B cell (primary cell): ENCODE data around the gene ZSCAN23. TPM values are rescaled to one million over a fixed set of nuclear protein-coding genes. Genes with fewer than 3 reads are reported as not detected.

Experiments
- ATAC-seq: fragments of 200-7000 bp; cut with Tn5 transposase; one replicate; pipeline ENCODE4 v1.10.0; 2021; ENCODE audit warnings: low read depth, mild to moderate bottlenecking, moderate number of reproducible peaks, moderate library complexity
- CTCF ChIA-PET: fragments of 350-600 bp; sonication (Branson Sonifier 250); formaldehyde crosslinking; loops from one replicate; lab custom pipeline; 2021; ENCODE audit warnings: antibody characterized with exemption, inconsistent platforms; lab: Charles Lee
- POLR2A ChIA-PET: fragments of 350-600 bp; sonication (Branson Sonifier 250); formaldehyde crosslinking; loops from one replicate; lab custom pipeline; 2021; ENCODE audit warnings: antibody characterized with exemption; lab: Charles Lee
- DNase-seq: peaks from one replicate; pipeline ENCODE4 v3.0.0; 2013
- H2AFZ ChIP-seq: 2 replicates; pipeline ENCODE4 v1.6.1; 2012; ENCODE audit warnings: mild to moderate bottlenecking, low read depth, low read length; ENCODE audit not compliant: insufficient read depth, poor library complexity, severe bottlenecking
- H3K27ac ChIP-seq, 2 donors: 1 replicate in 1 of 2; 2 replicates in 1 of 2; pipeline ENCODE4 v1.5.1; 2012 to 2013; ENCODE audit warnings: low read length in 2 of 2, mild to moderate bottlenecking in 2 of 2, moderate library complexity in 1 of 2
- H3K27me3 ChIP-seq, 4 experiments: fragments of 200-600 bp in 1 of 4; sonication (generic) in 1 of 4; replicated peaks in 1 of 4; 1 replicate in 2 of 4; 2 replicates in 2 of 4; pipeline versions ENCODE4 v1.6.1 to v1.7.0; 2013 to 2016; ENCODE audit warnings: low read length in 3 of 4, mild to moderate bottlenecking in 2 of 4, mixed read lengths in 1 of 4, moderate library complexity in 1 of 4; ENCODE audit not compliant: insufficient read depth in 4 of 4, control insufficient read depth in 3 of 4; ENCODE audit errors: control extremely low read depth in 1 of 4
- H3K36me3 ChIP-seq, 2 experiments: replicated peaks in 1 of 2; 1 replicate in 1 of 2; 2 replicates in 1 of 2; pipeline versions ENCODE4 v1.6.1 to v1.7.1; 2013; ENCODE audit warnings: low read length in 1 of 2; ENCODE audit not compliant: insufficient read depth in 2 of 2, control insufficient read depth in 1 of 2; ENCODE audit errors: control extremely low read depth in 1 of 2, extremely low read depth in 1 of 2
- H3K4me1 ChIP-seq, 2 donors: fragments of 200-600 bp in 1 of 2; sonication (generic) in 1 of 2; 1 replicate in 1 of 2; 2 replicates in 1 of 2; pipeline versions ENCODE4 v1.5.1 to v1.6.1; 2013 to 2017; ENCODE audit warnings: low read length in 2 of 2; ENCODE audit not compliant: control insufficient read depth in 2 of 2, insufficient read depth in 2 of 2
- H3K4me2 ChIP-seq: replicated peaks from 2 replicates; pipeline ENCODE3; 2012; ENCODE audit warnings: mild to moderate bottlenecking, low read depth, low read length; ENCODE audit not compliant: poor library complexity, severe bottlenecking
- H3K4me3 ChIP-seq, 5 experiments: fragments of 200-600 bp in 1 of 5; sonication (generic) in 1 of 5; 1 replicate in 3 of 5; 2 replicates in 2 of 5; pipeline versions ENCODE4 v1.5.1 to v1.7.0; 2011 to 2016; ENCODE audit warnings: low read length in 4 of 5, mild to moderate bottlenecking in 4 of 5, low read depth in 2 of 5, control low read depth in 1 of 5, moderate library complexity in 1 of 5; ENCODE audit not compliant: insufficient read depth in 1 of 5; ENCODE audit errors: control extremely low read depth in 1 of 5, extremely low read depth in 1 of 5
- H3K79me2 ChIP-seq: fragments of 200-600 bp; sonication (generic); one replicate; pipeline ENCODE4 v1.6.0; 2016; ENCODE audit warnings: low read length; ENCODE audit not compliant: control insufficient read depth, insufficient read depth
- H3K9ac ChIP-seq: fragments of 200-600 bp; sonication (generic); 2 replicates; pipeline ENCODE4 v1.6.1; 2017; ENCODE audit warnings: mild to moderate bottlenecking, low read length, moderate library complexity
- H3K9me3 ChIP-seq, 3 donors: one replicate each; pipeline versions ENCODE4 v1.6.1 to v1.7.1; 2013; ENCODE audit warnings: low read length in 2 of 3; ENCODE audit not compliant: control insufficient read depth in 2 of 3, insufficient read depth in 1 of 3; ENCODE audit errors: control extremely low read depth in 1 of 3
- H4K20me1 ChIP-seq: 2 replicates; pipeline ENCODE4 v1.6.0; 2012; ENCODE audit warnings: mild to moderate bottlenecking, low read length; ENCODE audit not compliant: insufficient read depth, control insufficient read depth, poor library complexity, severe bottlenecking
- H3K27ac Mint-ChIP-seq: one replicate; pipeline ENCODE4 v1.8.0; 2021; ENCODE audit warnings: mixed read lengths
- H3K27me3 Mint-ChIP-seq: one replicate; pipeline ENCODE4 v1.8.0; 2021; ENCODE audit warnings: mixed read lengths
- H3K4me1 Mint-ChIP-seq: one replicate; pipeline ENCODE4 v1.8.0; 2021; ENCODE audit warnings: mixed read lengths
- H3K4me3 Mint-ChIP-seq: one replicate; pipeline ENCODE4 v1.8.0; 2021; ENCODE audit warnings: mixed read lengths
- H3K9me3 Mint-ChIP-seq: one replicate; pipeline ENCODE4 v1.8.0; 2022; ENCODE audit warnings: mixed read lengths; ENCODE audit not compliant: insufficient read depth
- EZH2 ChIP-seq: IDR thresholded peaks from 2 replicates; pipeline ENCODE4 v1.6.1; 2012; ENCODE audit warnings: borderline replicate concordance, low read depth, mild to moderate bottlenecking, moderate library complexity, low read length; ENCODE audit not compliant: insufficient read depth, poor library complexity, severe bottlenecking
- WGBS: methylation state at CpG from one replicate; pipeline ENCODE4 v1.1.5; 2013; ENCODE audit warnings: missing lambda C conversion rate; ENCODE audit not compliant: insufficient coverage; 5-methylcytosine and 5-hydroxymethylcytosine counted together
- intact Hi-C: fragments of 100-400 bp; cut with micrococcal nuclease; formaldehyde crosslinking; loops from one replicate; pipeline ENCODE4 v1.10.0; 2022
- polyA plus RNA-seq: library from polyadenylated mRNA; depleted of rRNA; stranded (reverse); fragments of >200 nt; gene quantifications from 2 replicates; pipeline ENCODE4 v1.2.3, GENCODE V29; 2012
- total RNA-seq, 2 donors: library from RNA; stranded (reverse); fragments of 120-200 nt in 1 of 2; gene quantifications; 1 replicate in 1 of 2; 2 replicates in 1 of 2; pipeline versions ENCODE4 v1.2.3 to v1.2.4, GENCODE V29; 2013 to 2022
- TF ChIP-seq, protein P1 (sequence below): fragments of 200-600 bp; IDR thresholded peaks from one replicate; pipeline ENCODE4 v1.8.0; 2022; ENCODE audit warnings: antibody characterized with exemption, mild to moderate bottlenecking

ZSCAN23 gene
- total and polyA plus RNA-seq, 2 donors (not counting 1 experiment from before 2014, with no cell fraction given), result 0.79 TPM; not detected in 1

DNA sequence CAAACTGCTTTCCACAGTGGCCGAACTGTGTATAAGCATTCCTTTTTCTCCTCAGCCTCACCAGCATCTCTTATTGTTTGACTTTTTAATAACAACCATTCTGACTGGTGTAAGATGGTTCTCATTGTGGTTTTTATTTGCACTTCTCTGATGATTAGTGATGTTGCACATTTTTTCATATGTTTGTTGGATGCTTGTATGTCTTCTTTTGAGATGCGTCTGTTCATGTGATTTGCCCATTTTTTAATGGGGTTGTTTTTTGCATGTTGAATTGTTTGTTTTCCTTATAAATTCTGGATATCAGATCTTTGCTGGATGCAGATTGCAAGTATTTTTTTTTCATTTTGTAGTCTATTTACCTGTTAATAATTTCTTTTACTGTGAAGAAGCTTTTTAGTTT lies 32.5 kb downstream of the ZSCAN23 start:
- Histone ChIP-seq H3K79me2 (no peaks in the 10 kb centered on the region), H3K36me3 (no peaks in the 10 kb centered on the region), H3K4me3 (no peak overlapping the region), H3K4me1 (no peaks in the 10 kb centered on the region), H2AFZ (no peak overlapping the region), H3K27ac (no peak overlapping the region), H4K20me1 (no peaks in the 10 kb centered on the region), H3K4me2 (no peak overlapping the region), H3K9ac (no peak overlapping the region), H3K27me3 (peaks cover 0 to 15% (median 11%) of the 10 kb centered on the region in 4 experiments), H3K9me3 (peaks cover 0 to 2% (median 0%) of the 10 kb centered on the region in 3 donors)
- 100% methylated on average over 1 of the region's 2 CpGs for WGBS
- ATAC-seq (no peak), DNase-seq (no peak)
- no peak overlapping the region for H3K27ac Mint-ChIP-seq
- no peaks in the 10 kb centered on the region for H3K4me1 Mint-ChIP-seq
- H3K27me3 Mint-ChIP-seq, result peaks cover 54% of the 10 kb centered on the region
- intact Hi-C loops, result no loop called here
- H3K4me3 Mint-ChIP-seq, result no peak overlapping the region
- ChIA-PET POLR2A (no interaction called here), CTCF (interaction anchor here (0.7 kb wide), 1 partner anchor 119 kb away, joined by 3 read pairs; no protein-coding TSS in a partner anchor)
- TF ChIP-seq, protein P1, sequence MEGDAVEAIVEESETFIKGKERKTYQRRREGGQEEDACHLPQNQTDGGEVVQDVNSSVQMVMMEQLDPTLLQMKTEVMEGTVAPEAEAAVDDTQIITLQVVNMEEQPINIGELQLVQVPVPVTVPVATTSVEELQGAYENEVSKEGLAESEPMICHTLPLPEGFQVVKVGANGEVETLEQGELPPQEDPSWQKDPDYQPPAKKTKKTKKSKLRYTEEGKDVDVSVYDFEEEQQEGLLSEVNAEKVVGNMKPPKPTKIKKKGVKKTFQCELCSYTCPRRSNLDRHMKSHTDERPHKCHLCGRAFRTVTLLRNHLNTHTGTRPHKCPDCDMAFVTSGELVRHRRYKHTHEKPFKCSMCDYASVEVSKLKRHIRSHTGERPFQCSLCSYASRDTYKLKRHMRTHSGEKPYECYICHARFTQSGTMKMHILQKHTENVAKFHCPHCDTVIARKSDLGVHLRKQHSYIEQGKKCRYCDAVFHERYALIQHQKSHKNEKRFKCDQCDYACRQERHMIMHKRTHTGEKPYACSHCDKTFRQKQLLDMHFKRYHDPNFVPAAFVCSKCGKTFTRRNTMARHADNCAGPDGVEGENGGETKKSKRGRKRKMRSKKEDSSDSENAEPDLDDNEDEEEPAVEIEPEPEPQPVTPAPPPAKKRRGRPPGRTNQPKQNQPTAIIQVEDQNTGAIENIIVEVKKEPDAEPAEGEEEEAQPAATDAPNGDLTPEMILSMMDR, result no peak
- no peak for TF ChIP-seq EZH2
- peaks cover 2% of the 10 kb centered on the region for H3K9me3 Mint-ChIP-seq

DNA sequence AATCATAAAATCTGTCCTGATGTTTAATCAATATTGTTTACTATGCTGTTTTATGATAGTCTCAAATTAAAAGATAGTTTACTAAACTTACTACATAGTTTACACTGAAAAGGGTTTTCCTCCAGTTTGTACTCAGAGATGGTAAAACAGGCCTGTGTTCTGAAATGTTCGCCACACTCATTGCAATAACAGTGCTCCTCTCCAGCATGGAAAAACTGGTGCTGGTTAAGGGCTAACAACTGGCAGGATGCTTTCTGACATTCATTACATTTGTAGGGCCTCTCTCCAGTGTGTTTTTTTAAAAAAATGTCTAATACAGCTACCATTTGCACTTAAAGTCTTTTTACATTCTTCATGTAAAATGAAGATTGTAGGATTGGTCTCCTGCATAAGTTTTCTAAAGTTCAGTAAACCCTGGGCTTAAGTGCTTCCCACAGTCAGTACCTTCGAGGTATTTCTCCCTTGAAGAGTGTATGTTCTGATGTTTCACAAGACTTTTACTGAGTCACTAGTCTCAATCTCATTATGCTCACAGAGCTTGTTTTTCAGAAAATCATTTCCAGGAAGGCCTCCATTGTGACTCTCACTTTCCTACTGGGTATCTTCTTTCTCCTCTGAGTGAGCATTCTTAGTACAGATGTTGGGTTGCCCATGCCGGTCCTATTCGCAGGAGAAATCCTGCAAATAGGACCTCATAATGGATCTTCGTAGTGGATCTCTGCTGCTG lies 35.1 kb downstream of the ZSCAN23 start:
- Histone ChIP-seq H3K4me2 (no peak overlapping the region), H3K4me3 (no peak overlapping the region), H2AFZ (no peak overlapping the region), H3K9me3 (no peaks in the 10 kb centered on the region), H3K27ac (no peak overlapping the region), H3K9ac (no peak overlapping the region), H3K36me3 (no peaks in the 10 kb centered on the region), H4K20me1 (no peaks in the 10 kb centered on the region), H3K27me3 (peaks cover 0 to 17% (median 11%) of the 10 kb centered on the region in 4 experiments), H3K79me2 (no peaks in the 10 kb centered on the region), H3K4me1 (no peaks in the 10 kb centered on the region)
- 100% methylated on average over 3 of the region's 5 CpGs for WGBS
- H3K27me3 Mint-ChIP-seq, result peaks cover 66% of the 10 kb centered on the region
- CTCF ChIA-PET, result no interaction called here
- H3K9me3 Mint-ChIP-seq, result peaks cover 2% of the 10 kb centered on the region
- H3K4me1 Mint-ChIP-seq, result no peaks in the 10 kb centered on the region
- no peak for TF ChIP-seq EZH2
- TF ChIP-seq, protein P1, result no peak
- no peak overlapping the region for H3K4me3 Mint-ChIP-seq
- ATAC-seq (no peak), DNase-seq (no peak)
- POLR2A ChIA-PET, result no interaction called here
- intact Hi-C loops, result no loop called here
- H3K27ac Mint-ChIP-seq, result no peak overlapping the region
